SK-N-SH treated with all-trans-retinoic acid at 6 μM for 48 hours (cell line): ENCODE results near the gene NF1.

ENCODE experiments used
- ARNTL ChIP-seq: fragments of 450-650 bp; formaldehyde crosslinking; IDR thresholded peaks from 2 replicates; pipeline ENCODE4 v1.5.0; 2020; ENCODE audit warnings: low read depth, mild to moderate bottlenecking, moderate library complexity, borderline replicate concordance
- BACH2 ChIP-seq: fragments of 250-450 bp; sonication (Bioruptor Pico); IDR thresholded peaks from 2 replicates; pipeline ENCODE4 v1.9.0; 2021; ENCODE audit warnings: mild to moderate bottlenecking, borderline replicate concordance
- CREB5 ChIP-seq: fragments of 250-450 bp; sonication (Bioruptor Pico); IDR thresholded peaks from 2 replicates; pipeline ENCODE4 v1.5.1; 2020; ENCODE audit warnings: low read depth, mild to moderate bottlenecking, moderate library complexity
- CSDC2 ChIP-seq: fragments of 250-450 bp; sonication (Bioruptor Pico); IDR thresholded peaks from 2 replicates; pipeline ENCODE4 v1.5.0; 2020; ENCODE audit warnings: mild to moderate bottlenecking, moderate library complexity
- ESRRG ChIP-seq: fragments of 250-450 bp; sonication (Bioruptor Pico); IDR thresholded peaks from 2 replicates; pipeline ENCODE4 v1.6.1; 2021; ENCODE audit warnings: mild to moderate bottlenecking
- RARB ChIP-seq: fragments of 250-450 bp; sonication (Bioruptor Pico); IDR thresholded peaks from 2 replicates; pipeline ENCODE4 v1.8.0; 2021; ENCODE audit warnings: mild to moderate bottlenecking, moderate library complexity
- ZC3H10 ChIP-seq: fragments of 250-450 bp; sonication (Bioruptor Pico); IDR thresholded peaks from 2 replicates; pipeline ENCODE4 v1.5.1; 2021; ENCODE audit warnings: mild to moderate bottlenecking, moderate library complexity
- ZFP3 ChIP-seq: fragments of 250-450 bp; sonication (Bioruptor Pico); IDR thresholded peaks from 2 replicates; pipeline ENCODE4 v1.5.0; 2020; ENCODE audit warnings: mild to moderate bottlenecking, moderate library complexity
- ZFP30 ChIP-seq: fragments of 450-650 bp; formaldehyde crosslinking; IDR thresholded peaks from 2 replicates; pipeline ENCODE4 v1.5.0; 2022; ENCODE audit warnings: mild to moderate bottlenecking, moderate library complexity
- TF ChIP-seq, protein P1 (sequence below): fragments of 250-450 bp; sonication (Bioruptor Pico); IDR thresholded peaks from 2 replicates; pipeline ENCODE4 v1.8.0; 2020; ENCODE audit warnings: mild to moderate bottlenecking, moderate library complexity, borderline replicate concordance

DNA sequence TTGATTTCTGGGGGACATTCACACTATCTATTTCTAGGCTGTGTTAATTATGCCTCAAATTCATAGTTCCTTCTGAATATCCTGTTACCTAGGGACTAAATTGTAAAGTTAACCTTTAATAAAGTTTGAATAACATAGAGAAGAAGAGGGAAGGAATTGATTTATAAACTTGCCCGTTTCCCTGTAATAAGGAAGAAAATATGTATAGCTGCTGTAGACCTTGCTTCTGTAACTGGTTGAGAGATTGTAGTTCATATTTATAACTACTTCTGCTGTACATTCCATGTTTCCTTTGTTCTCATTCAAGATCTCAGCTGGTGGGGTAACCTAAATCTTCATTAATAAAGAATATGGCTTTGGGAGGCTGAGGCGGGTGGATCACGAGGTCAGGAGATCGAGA lies 19.2 kb downstream of the NF1 start:
- no peak for TF ChIP-seq CSDC2 (CRISPR knock-in tag)
- TF ChIP-seq, protein P1, sequence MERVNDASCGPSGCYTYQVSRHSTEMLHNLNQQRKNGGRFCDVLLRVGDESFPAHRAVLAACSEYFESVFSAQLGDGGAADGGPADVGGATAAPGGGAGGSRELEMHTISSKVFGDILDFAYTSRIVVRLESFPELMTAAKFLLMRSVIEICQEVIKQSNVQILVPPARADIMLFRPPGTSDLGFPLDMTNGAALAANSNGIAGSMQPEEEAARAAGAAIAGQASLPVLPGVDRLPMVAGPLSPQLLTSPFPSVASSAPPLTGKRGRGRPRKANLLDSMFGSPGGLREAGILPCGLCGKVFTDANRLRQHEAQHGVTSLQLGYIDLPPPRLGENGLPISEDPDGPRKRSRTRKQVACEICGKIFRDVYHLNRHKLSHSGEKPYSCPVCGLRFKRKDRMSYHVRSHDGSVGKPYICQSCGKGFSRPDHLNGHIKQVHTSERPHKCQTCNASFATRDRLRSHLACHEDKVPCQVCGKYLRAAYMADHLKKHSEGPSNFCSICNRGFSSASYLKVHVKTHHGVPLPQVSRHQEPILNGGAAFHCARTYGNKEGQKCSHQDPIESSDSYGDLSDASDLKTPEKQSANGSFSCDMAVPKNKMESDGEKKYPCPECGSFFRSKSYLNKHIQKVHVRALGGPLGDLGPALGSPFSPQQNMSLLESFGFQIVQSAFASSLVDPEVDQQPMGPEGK (CRISPR knock-in tag): no peak
- no peak for TF ChIP-seq RARB
- no peak for TF ChIP-seq ARNTL
- no peak for TF ChIP-seq ZFP30 (CRISPR knock-in tag)
- no peak for TF ChIP-seq CREB5 (CRISPR knock-in tag)
- TF ChIP-seq ZC3H10 (CRISPR knock-in tag): no peak
- no peak for TF ChIP-seq BACH2 (CRISPR knock-in tag)
- TF ChIP-seq ESRRG (CRISPR knock-in tag): no peak
- TF ChIP-seq ZFP3: no peak
